Effector memory CD8-positive, alpha-beta T cell (primary cell): ENCODE data around the gene SDC3.
A peak's percentile ranks its signal among the peaks of the same experiment; 100 is the strongest.
"Not testable (repeated sequence)": the region's sequence is repeated elsewhere in the genome, so short reads cannot be mapped to it uniquely, and the experiment has no call there.

Source experiments
- ATAC-seq: fragments of 150-1000 bp; cut with Tn5 transposase; replicated peaks from 2 replicates; pipeline ENCODE4 v1.10.0; 2021; ENCODE audit warnings: mild to moderate bottlenecking, moderate library complexity
- DNase-seq, 3 experiments: peaks; one replicate each; pipeline ENCODE4 v3.0.0; 2021
- H3K27ac Mint-ChIP-seq, 2 donors: one replicate each; pipeline ENCODE4 v1.8.0; 2022; ENCODE audit warnings: mild to moderate bottlenecking in 2 of 2, mixed read lengths in 2 of 2, moderate library complexity in 2 of 2
- H3K27me3 Mint-ChIP-seq, 2 donors: one replicate each; pipeline ENCODE4 v1.8.0; 2022; ENCODE audit warnings: mixed read lengths in 2 of 2
- H3K36me3 Mint-ChIP-seq: one replicate; pipeline ENCODE4 v1.8.0; 2022; ENCODE audit warnings: mild to moderate bottlenecking, moderate library complexity, mixed read lengths; ENCODE audit not compliant: insufficient read depth
- H3K4me1 Mint-ChIP-seq, 2 donors: one replicate each; pipeline ENCODE4 v1.8.0; 2022; ENCODE audit warnings: low read depth in 2 of 2, mixed read lengths in 2 of 2
- H3K4me3 Mint-ChIP-seq, 2 donors: one replicate each; pipeline ENCODE4 v1.8.0; 2022; ENCODE audit warnings: mild to moderate bottlenecking in 2 of 2, mixed read lengths in 2 of 2, moderate library complexity in 2 of 2
- H3K9me3 Mint-ChIP-seq, 2 donors: one replicate each; pipeline ENCODE4 v1.8.0; 2022; ENCODE audit warnings: mixed read lengths in 2 of 2

Gene SDC3

DNA sequence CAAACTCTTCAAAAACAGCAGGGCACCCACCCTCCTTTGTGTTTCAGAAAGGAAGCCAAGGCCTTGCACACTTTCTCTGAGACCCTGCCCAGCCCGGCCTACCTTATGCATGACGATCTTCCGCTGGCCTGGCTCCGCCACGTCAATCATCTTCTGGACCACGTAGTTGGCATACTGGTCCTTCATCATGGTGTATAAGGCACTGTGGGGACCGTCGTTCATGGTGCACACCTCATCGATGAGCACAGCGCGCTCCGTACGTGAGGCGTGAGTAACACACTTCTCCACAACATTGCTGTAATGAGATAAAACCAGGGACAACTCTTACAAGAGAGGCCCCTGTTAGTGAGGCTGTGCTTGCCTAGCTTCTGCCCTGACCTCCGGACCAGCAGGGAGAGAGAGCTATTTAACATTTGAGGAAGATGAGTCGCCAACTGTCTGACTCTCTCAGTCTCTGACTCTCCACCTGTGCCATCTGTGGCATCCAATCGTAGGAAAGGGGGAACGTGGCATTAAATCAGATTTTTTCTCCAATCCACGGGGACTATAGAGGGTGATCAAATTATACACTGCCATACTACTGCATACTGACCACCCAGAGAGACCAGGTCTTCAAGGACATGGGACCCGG, 28.1 kb upstream of the SDC3 start:
- H3K36me3 Mint-ChIP-seq, result peaks cover 77% of the 10 kb centered on the region
- peaks cover 1 to 12% of the 10 kb centered on the region in 2 donors for H3K4me1 Mint-ChIP-seq
- H3K27me3 Mint-ChIP-seq, result no peaks in the 10 kb centered on the region
- no peak for DNase-seq
- H3K27ac Mint-ChIP-seq, result peak overlapping the region; percentile 20 to 49
- H3K9me3 Mint-ChIP-seq, result no peaks in the 10 kb centered on the region
- ATAC-seq, result no peak
- H3K4me3 Mint-ChIP-seq, result no peak overlapping the region

GRCh38 chr1:30935758-30936157, 27.2 kb upstream of the SDC3 start:
- ATAC-seq, result not testable (repeated sequence)

GRCh38 chr1:30934613-30935012, 26.1 kb upstream of the SDC3 start:
- DNase-seq (no peak), ATAC-seq (no peak)
- Mint-ChIP-seq H3K4me1 (peaks cover 2 to 12% of the 10 kb centered on the region in 2 donors), H3K9me3 (no peaks in the 10 kb centered on the region), H3K27ac (peak overlapping the region in 1 of 2 donors; percentile 69), H3K27me3 (no peaks in the 10 kb centered on the region), H3K4me3 (no peak overlapping the region), H3K36me3 (peaks cover 66% of the 10 kb centered on the region)

More at GRCh38 chr1:30935758-30936157, 27.2 kb upstream of the SDC3 start:
- Mint-ChIP-seq H3K36me3 (peaks cover 75% of the 10 kb centered on the region), H3K4me1 (peaks cover 1 to 12% of the 10 kb centered on the region in 2 donors), H3K27ac (peak overlapping the region in 1 of 2 donors; percentile 20)
- DNase-seq, H3K4me3 Mint-ChIP-seq, H3K27me3 Mint-ChIP-seq, H3K9me3 Mint-ChIP-seq: not testable (repeated sequence)

DNA sequence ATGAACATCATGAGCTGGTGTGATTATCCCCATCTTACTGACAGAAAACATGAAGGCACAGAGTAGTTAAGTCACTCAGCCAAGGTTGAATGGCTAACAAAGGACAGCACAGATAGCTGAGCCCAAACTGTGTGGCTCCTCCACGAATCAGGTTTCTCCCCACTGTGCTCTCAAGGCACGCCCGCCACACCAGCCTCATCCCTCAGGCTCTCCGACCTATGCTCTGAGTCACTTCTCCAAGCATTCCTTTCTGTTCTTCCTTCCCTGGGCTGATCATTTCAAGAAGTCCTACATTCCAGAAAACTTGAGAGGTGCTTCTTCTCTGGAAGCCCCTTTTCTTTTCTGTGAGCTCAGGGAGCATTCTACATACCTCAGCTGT, 25.3 kb upstream of the SDC3 start:
- Mint-ChIP-seq H3K4me1 (peaks cover 8 to 15% of the 10 kb centered on the region in 2 donors), H3K9me3 (no peaks in the 10 kb centered on the region), H3K27ac (peak overlapping the region in 1 of 2 donors; percentile 69), H3K4me3 (no peak overlapping the region), H3K27me3 (no peaks in the 10 kb centered on the region), H3K36me3 (peaks cover 65% of the 10 kb centered on the region)
- ATAC-seq (no peak), DNase-seq (no peak)

DNA sequence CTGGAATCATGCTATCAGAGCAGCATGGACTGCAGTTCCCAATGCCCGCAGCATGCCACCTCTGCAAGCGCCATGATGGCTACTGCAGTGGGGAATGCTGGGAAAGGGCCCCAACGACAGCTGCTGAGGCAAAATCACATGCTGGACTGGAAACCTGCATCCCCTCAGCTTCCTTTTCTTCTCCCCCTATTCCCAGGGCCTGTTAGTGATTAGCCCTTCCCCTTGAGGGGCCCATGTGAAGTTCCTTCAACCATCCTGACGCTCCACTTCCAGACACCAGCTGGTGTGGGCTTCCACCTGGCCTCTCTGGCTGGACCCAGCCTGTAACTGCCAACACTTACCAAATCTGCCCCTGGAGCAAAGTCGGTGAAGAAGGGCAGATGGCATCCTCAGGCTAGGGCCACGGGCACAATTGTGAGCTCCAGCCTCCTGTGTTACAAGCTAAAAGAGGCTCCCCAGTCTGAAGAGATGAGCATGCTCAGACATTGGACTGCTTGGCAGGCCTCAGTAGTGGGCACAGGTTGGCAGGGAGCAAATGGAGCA, 22.1 kb upstream of the SDC3 start:
- Mint-ChIP-seq H3K27me3 (no peaks in the 10 kb centered on the region), H3K4me3 (no peak overlapping the region), H3K27ac (peak overlapping the region; percentile 57 to 65), H3K9me3 (no peaks in the 10 kb centered on the region), H3K36me3 (peaks cover 40% of the 10 kb centered on the region), H3K4me1 (peaks cover 12 to 15% of the 10 kb centered on the region in 2 donors)
- no peak for DNase-seq
- no peak for ATAC-seq

DNA sequence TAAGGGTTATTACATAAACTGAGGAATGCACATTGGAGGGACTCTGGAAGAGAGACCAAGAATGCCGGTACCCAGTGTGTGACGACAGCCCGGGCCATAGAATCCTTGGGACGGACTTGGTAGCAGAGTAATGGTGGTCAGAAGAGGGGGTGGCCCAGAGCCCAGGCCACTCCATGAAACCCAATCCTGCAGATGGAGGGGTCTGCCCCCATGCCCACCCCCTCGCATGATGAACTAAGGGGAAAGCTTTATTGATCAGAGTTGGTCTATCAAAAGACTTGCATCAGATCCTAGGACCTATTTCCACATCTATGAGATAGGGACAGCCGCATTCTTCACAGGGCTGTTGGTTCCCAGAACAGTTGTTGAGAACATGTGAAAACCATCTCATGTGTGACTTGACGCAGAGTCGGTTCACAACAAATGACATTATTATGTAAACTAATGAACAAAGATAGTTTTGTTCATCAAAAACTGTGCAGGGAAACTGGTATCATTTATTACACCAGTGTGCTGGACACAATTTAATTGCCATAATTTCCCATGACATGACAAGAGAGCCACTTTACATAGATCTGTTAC, 21.5 kb upstream of the SDC3 start:
- ATAC-seq (no peak), DNase-seq (no peak)
- no peak overlapping the region for H3K4me3 Mint-ChIP-seq
- peaks cover 37% of the 10 kb centered on the region for H3K36me3 Mint-ChIP-seq
- peak overlapping the region in 1 of 2 donors; percentile 73 for H3K27ac Mint-ChIP-seq
- no peaks in the 10 kb centered on the region for H3K27me3 Mint-ChIP-seq
- H3K4me1 Mint-ChIP-seq, result peaks cover 12% of the 10 kb centered on the region in 2 donors
- H3K9me3 Mint-ChIP-seq, result no peaks in the 10 kb centered on the region

GRCh38 chr1:30929135-30929889, 20.8 kb upstream of the SDC3 start:
- no peak overlapping the region for H3K4me3 Mint-ChIP-seq
- H3K4me1 Mint-ChIP-seq, result peaks cover 7 to 12% of the 10 kb centered on the region in 2 donors
- H3K36me3 Mint-ChIP-seq, result peaks cover 32% of the 10 kb centered on the region
- peak overlapping the region; percentile 73 to 74 for H3K27ac Mint-ChIP-seq
- ATAC-seq, result peak; percentile 90
- peak; percentile 46 to 60 (median 53) for DNase-seq
- H3K9me3 Mint-ChIP-seq, result no peaks in the 10 kb centered on the region
- H3K27me3 Mint-ChIP-seq, result no peaks in the 10 kb centered on the region

- Mint-ChIP-seq H3K9me3 (no peaks in the 10 kb centered on the region), H3K4me1 (peaks cover 7 to 11% of the 10 kb centered on the region in 2 donors), H3K27me3 (no peaks in the 10 kb centered on the region), H3K4me3 (no peak overlapping the region), H3K27ac (peak overlapping the region; percentile 73 to 74), H3K36me3 (peaks cover 28% of the 10 kb centered on the region)
- ATAC-seq, result no peak
- no peak for DNase-seq
Observed at GRCh38 chr1:30928789-30929134, 20.2 kb upstream of the SDC3 start.

- H3K27me3 Mint-ChIP-seq, result no peaks in the 10 kb centered on the region
Observed at GRCh38 chr1:30928171-30928570, 19.6 kb upstream of the SDC3 start.

DNA sequence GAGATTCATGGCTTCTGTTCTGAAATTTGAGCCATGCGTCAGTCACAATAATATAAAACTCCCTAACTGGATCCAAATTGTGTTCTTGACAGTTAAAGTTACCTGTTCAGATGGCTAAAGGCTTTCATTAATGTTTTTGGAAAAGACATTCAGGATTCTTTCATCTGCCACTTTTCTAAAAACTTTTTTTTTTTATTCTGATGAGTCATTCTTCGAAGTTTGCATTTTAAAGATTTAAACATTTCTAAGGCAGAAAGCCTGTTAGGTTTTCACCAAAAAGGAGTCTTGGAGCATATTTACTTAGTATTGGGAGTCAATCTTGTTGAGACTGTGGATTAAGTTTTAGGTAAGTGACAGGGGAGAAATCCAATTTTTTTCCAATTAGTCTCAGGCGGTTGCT, 18.9 kb upstream of the SDC3 start:
- Mint-ChIP-seq H3K27me3 (no peaks in the 10 kb centered on the region), H3K4me1 (peaks cover 7 to 11% of the 10 kb centered on the region in 2 donors), H3K36me3 (peaks cover 20% of the 10 kb centered on the region), H3K27ac (no peak overlapping the region), H3K4me3 (no peak overlapping the region), H3K9me3 (no peaks in the 10 kb centered on the region)
- DNase-seq (no peak), ATAC-seq (no peak)

More at GRCh38 chr1:30928171-30928570, 19.6 kb upstream of the SDC3 start:
- no peak overlapping the region for H3K4me3 Mint-ChIP-seq
- peaks cover 7 to 11% of the 10 kb centered on the region in 2 donors for H3K4me1 Mint-ChIP-seq
- H3K36me3 Mint-ChIP-seq, result peaks cover 25% of the 10 kb centered on the region
- DNase-seq (no peak), ATAC-seq (no peak)
- peak overlapping the region in 1 of 2 donors; percentile 74 for H3K27ac Mint-ChIP-seq
- no peaks in the 10 kb centered on the region for H3K9me3 Mint-ChIP-seq

GRCh38 chr1:30923597-30923996, 15.0 kb upstream of the SDC3 start:
- no peak for ATAC-seq
- Mint-ChIP-seq H3K9me3 (no peaks in the 10 kb centered on the region), H3K36me3 (no peaks in the 10 kb centered on the region), H3K4me1 (peaks cover 0 to 1% of the 10 kb centered on the region in 2 donors), H3K27me3 (no peaks in the 10 kb centered on the region), H3K27ac (no peak overlapping the region), H3K4me3 (no peak overlapping the region)
- DNase-seq, result no peak

DNA sequence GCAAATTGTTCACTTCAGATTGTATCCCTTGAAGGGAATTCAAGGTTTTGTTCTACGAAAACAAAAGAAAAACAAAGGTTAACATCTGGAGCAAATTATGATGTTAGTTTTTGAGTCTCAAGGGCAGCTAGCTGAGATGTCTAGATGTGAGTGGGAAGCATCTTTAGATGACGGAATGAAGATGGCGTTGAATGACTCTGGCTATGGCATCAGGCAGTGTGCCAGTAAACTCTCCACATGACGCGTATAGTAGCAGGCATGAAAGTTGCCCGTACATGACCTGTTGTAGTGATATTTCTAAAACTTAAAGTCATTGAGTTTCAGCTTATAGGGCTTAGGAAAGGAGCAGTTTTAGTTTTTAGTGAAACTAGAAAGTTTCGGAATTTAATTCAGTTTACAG, 12.3 kb upstream of the SDC3 start:
- H3K4me3 Mint-ChIP-seq, result no peak overlapping the region

DNA sequence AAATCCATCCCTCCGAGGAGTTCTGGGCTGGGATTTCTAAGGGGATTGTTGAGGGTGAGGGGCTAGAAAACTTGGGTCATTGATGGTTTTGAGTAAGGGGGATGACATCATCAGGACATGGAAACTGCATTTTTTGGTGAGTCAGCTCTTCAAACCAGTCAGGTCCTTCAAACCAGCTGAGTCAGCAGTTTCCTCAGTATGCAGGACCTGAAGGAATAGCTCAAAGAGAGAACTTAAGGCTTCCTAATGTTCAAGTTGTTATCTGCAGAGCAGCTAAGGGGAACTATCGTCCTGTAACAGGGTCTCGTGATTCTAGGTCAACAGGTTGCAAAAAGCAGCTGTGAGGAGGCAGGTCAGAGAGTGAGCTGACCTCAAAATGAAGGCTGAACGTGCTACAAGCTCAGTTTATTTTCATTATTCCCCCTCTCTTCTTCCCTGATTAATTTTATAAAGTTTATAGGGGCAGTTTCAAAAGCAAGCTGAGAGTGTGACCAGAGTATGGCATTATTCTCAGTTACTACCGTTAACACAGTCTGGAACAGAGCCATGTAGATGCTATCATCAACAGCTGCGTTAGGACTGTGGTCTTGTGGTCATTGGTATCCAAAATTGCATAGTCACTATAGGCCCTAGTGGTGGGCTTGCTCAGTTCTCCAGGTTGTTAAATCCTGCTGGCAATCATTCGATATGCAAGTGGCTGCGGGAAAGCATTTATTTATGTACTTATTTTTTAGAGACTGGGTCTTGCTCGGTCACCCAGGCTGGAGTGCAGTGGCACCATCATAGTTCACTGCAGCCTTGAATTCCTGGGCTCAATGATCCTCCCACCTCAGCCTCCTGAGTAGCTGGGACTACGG, 10.7 kb upstream of the SDC3 start:
- Mint-ChIP-seq H3K36me3 (no peaks in the 10 kb centered on the region), H3K27ac (no peak overlapping the region), H3K4me3 (no peak overlapping the region), H3K9me3 (no peaks in the 10 kb centered on the region), H3K27me3 (no peaks in the 10 kb centered on the region), H3K4me1 (no peaks in the 10 kb centered on the region)
- no peak for DNase-seq
- peak; percentile 32 for ATAC-seq

More for the DNA sequence above, 12.3 kb upstream of the SDC3 start:
- Mint-ChIP-seq H3K36me3 (no peaks in the 10 kb centered on the region), H3K4me1 (no peaks in the 10 kb centered on the region), H3K27me3 (no peaks in the 10 kb centered on the region), H3K27ac (no peak overlapping the region), H3K9me3 (no peaks in the 10 kb centered on the region)
- DNase-seq, result no peak
- no peak for ATAC-seq
